Measurements from ENCODE around the gene TBC1D9B. TPM values are rescaled to one million over a fixed set of nuclear protein-coding genes. Genes with fewer than 3 reads are reported as not detected.

TBC1D9B gene
- total RNA-seq, 1 donor from 2014 or later, result 94.0 TPM

DNA sequence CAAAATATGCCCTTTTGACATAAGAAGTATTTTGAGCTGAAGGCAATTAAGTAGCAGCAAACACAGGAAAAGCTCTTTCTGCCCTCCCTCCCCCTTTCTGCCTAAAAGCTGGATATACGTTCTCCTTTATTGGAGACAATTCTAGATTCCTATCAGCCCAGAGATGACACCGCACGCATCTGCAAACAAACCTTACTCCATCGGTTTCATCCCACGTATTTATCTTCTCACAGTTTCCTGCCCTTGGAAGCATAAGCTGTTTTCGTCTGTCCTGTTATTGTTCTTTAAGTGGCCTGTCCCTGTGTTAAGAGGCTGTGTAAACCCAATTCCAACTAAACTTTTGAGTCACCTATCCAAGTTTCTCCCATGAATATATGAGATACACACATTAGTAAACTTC is 11.8 kb downstream of the TBC1D9B start:
- Histone ChIP-seq H3K27ac (no peak overlapping the region), H3K4me1 (no peaks in the 10 kb centered on the region), H3K36me3 (peaks cover 100% of the 10 kb centered on the region), H3K4me3 (no peak overlapping the region), H3K9me3 (no peaks in the 10 kb centered on the region), H3K27me3 (ENCODE audit: low read depth) (no peaks in the 10 kb centered on the region)
- ATAC-seq (no peak), DNase-seq (no peak)
- intact Hi-C loops (cut with DNase I), result no loop called here
- TF ChIP-seq, protein P1, sequence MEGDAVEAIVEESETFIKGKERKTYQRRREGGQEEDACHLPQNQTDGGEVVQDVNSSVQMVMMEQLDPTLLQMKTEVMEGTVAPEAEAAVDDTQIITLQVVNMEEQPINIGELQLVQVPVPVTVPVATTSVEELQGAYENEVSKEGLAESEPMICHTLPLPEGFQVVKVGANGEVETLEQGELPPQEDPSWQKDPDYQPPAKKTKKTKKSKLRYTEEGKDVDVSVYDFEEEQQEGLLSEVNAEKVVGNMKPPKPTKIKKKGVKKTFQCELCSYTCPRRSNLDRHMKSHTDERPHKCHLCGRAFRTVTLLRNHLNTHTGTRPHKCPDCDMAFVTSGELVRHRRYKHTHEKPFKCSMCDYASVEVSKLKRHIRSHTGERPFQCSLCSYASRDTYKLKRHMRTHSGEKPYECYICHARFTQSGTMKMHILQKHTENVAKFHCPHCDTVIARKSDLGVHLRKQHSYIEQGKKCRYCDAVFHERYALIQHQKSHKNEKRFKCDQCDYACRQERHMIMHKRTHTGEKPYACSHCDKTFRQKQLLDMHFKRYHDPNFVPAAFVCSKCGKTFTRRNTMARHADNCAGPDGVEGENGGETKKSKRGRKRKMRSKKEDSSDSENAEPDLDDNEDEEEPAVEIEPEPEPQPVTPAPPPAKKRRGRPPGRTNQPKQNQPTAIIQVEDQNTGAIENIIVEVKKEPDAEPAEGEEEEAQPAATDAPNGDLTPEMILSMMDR (IDR thresholded peaks at IDR 0.05), result no peak

DNA sequence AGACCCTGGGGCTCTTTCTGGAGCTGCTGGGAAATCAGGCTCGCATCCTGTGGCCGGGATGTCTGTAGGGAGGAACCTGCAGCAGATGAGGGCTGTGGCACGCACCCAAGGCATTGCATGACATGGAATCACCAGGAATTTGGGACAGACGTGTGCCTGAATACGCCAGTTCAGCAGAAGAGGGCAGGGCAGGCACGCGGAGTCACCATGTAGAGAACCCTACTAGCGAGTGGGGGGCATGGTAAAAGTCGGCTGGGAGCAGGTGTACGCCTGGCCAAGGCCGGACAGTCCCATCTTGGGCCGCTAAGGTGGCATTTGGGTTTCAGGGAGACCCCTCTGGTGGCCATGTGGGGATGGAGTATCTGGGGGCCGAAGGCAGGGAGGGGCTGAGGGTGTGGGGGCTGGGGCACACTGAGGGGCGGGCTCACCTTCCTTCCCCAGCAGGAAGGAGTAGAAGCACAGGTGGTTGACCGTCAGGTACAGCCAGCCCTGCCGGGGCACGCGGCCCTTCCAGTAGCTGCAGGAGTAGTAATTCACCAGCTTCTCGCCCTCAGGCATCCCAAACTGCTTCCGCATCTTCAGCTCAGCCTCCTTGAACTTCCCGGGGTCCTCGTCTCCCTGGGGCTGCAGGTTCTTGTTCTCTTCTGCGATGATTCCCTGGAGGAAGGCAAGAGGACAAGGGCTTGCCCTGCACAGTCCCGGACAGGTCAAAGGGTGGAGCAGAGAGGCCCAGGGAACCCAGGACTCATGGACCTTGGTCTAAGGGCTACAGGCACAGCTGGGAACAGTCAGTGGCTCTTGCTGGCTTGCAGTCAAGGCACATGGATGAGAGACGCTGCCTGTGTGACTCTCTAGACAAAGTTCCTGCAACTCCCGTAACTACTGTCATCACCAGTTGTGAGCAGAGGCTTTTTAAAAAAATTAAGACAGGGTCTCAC is 13.5 kb downstream of the TBC1D9B start:
- Histone ChIP-seq H3K9me3 (no peaks in the 10 kb centered on the region), H3K27me3 (ENCODE audit: low read depth) (no peaks in the 10 kb centered on the region), H3K36me3 (peaks cover 100% of the 10 kb centered on the region), H3K4me1 (no peaks in the 10 kb centered on the region), H3K27ac (no peak overlapping the region), H3K4me3 (no peak overlapping the region)
- DNase-seq, result no peak
- intact Hi-C loops (cut with DNase I), result no loop called here
- peak in 1 of 2 donors; percentile 18 for ATAC-seq
- TF ChIP-seq, protein P1 (IDR thresholded peaks at IDR 0.05), result no peak

- Histone ChIP-seq H3K4me3 (no peak overlapping the region), H3K4me1 (no peaks in the 10 kb centered on the region), H3K27ac (no peak overlapping the region), H3K9me3 (no peaks in the 10 kb centered on the region), H3K36me3 (peaks cover 100% of the 10 kb centered on the region), H3K27me3 (ENCODE audit: low read depth) (no peaks in the 10 kb centered on the region)
- intact Hi-C loops (cut with DNase I), result no loop called here
- peak in 1 of 2 donors; percentile 5 for ATAC-seq
- DNase-seq, result no peak
- TF ChIP-seq, protein P1 (IDR thresholded peaks at IDR 0.05), result no peak
Measured at GRCh38 chr5:179893076-179893957, 14.4 kb downstream of the TBC1D9B start.

DNA sequence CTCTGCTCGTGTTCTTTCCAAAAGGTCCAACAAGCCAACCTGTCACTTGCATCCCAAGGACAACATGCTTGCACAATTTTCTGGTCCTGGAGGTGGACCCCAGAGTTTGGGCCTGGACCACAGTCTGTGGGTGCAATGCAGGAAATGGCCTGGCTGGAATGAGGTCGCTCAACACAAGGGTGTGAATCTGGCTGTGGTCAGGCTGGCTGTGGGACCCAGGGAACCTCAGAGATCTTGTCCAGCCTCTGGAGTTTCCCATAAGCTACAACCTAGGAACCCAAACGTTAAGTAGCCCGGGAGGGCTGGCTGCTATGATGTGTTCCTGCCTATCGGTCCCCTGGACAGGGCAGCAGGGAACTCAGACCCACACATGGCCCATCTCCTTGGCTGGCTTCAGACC is 15.4 kb downstream of the TBC1D9B start:
- Histone ChIP-seq H3K9me3 (no peaks in the 10 kb centered on the region), H3K4me1 (no peaks in the 10 kb centered on the region), H3K4me3 (no peak overlapping the region), H3K27me3 (ENCODE audit: low read depth) (no peaks in the 10 kb centered on the region), H3K27ac (no peak overlapping the region), H3K36me3 (peaks cover 100% of the 10 kb centered on the region)
- ATAC-seq, result no peak
- no peak for DNase-seq
- intact Hi-C loops (cut with DNase I), result no loop called here
- TF ChIP-seq, protein P1 (IDR thresholded peaks at IDR 0.05), result no peak

Data from lower lobe of right lung (tissue), 2 donors.